Fibroblast of mammary gland (primary cell): Measurements from ENCODE around the gene TEX10.

Experiments used
- DNase-seq: peaks from one replicate; pipeline ENCODE4 v3.0.0-alpha.2; 2010; ENCODE audit warnings: low read depth
- H3K4me3 ChIP-seq: 2 replicates; pipeline ENCODE4 v1.5.1; 2011; ENCODE audit warnings: low read depth, mild to moderate bottlenecking, low read length, moderate library complexity; ENCODE audit not compliant: control insufficient read depth
- TF ChIP-seq, protein P1 (sequence below): conservative IDR thresholded peaks from 2 replicates; pipeline ENCODE4 v1.5.1; 2011; ENCODE audit warnings: low read depth, low read length, inconsistent platforms; ENCODE audit not compliant: control insufficient read depth, insufficient read depth

TEX10 gene

DNA sequence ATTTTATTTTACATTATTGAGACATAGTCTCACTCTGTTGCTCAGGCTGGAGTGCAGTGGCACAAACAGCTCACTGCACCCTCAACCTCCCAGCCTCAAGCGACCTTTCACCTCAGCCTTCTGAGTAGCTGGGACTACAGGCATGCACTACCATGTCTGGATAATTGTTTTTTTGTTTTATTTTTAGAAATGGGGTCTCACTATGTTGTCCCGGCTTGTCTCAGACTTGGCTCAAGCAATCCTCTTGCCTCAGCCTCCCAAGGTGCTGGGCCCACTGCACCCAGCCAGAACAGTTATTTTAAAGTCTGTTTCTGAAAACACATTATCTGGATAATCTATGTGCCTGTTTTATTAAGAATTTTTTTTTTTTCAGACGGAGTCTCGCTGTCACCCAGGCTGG lies 62.0 kb downstream of the TEX10 start:
- no peak overlapping the region for H3K4me3 ChIP-seq
- TF ChIP-seq, protein P1, sequence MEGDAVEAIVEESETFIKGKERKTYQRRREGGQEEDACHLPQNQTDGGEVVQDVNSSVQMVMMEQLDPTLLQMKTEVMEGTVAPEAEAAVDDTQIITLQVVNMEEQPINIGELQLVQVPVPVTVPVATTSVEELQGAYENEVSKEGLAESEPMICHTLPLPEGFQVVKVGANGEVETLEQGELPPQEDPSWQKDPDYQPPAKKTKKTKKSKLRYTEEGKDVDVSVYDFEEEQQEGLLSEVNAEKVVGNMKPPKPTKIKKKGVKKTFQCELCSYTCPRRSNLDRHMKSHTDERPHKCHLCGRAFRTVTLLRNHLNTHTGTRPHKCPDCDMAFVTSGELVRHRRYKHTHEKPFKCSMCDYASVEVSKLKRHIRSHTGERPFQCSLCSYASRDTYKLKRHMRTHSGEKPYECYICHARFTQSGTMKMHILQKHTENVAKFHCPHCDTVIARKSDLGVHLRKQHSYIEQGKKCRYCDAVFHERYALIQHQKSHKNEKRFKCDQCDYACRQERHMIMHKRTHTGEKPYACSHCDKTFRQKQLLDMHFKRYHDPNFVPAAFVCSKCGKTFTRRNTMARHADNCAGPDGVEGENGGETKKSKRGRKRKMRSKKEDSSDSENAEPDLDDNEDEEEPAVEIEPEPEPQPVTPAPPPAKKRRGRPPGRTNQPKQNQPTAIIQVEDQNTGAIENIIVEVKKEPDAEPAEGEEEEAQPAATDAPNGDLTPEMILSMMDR = no peak
- DNase-seq = no peak

DNA sequence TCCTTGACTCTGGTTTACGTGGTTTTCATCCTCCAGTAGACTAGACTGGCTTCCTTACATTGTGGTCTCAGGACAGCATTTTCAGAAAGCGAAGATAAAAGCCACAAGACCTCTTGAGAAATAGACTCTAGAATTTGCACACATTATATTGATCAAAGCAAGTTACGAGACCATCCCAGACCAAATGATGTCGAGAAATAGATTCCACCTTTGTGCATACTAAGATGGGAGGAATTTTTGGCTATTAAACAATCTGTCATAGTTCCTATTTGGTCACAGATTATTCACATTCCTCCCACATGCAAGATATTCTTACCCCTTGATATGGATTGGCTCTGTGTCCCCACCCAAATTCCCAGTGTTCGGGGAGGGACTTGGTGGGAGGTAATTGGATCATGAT lies 65.6 kb downstream of the TEX10 start:
- TF ChIP-seq, protein P1 = no peak
- DNase-seq = no peak
- no peak overlapping the region for H3K4me3 ChIP-seq

DNA sequence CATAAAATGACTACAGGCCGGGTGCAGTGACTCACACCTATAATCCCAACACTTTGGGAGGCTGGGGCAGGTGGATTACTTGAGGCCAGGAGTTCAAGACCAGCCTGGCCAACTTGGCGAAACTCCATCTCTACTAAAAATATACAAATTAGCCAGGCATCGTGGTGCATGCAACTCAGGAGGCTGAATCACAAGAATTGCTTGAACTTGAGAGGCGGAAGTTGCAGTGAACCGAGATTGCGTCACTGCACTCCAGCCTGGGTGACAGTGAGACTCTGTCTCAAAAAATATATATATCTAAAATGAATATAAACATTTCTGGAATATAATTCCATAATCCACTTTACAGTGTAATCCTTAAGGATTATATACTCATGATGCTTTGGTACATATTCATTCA lies 66.5 kb downstream of the TEX10 start:
- TF ChIP-seq, protein P1 = no peak
- DNase-seq = no peak
- H3K4me3 ChIP-seq = no peak overlapping the region

DNA sequence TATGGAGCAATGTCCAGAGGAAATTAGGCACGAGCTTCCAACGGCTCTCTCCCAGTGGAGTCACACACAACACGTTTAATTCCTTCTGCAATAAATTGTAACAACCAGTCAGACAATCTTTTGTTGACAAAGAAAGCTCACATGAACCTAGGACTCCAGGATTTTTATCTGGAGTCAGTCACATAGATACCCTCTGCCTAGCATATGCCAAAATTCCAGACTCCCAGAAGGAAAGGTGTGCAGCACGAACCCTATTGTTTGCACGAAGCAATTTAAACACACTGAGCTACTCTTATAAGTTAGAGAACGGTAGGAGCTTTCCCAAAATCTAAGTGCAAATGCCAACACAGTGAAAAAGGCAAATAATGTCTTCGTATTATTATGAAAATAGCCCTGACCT lies 67.1 kb downstream of the TEX10 start:
- TF ChIP-seq, protein P1 = no peak
- no peak for DNase-seq
- H3K4me3 ChIP-seq = no peak overlapping the region

DNA sequence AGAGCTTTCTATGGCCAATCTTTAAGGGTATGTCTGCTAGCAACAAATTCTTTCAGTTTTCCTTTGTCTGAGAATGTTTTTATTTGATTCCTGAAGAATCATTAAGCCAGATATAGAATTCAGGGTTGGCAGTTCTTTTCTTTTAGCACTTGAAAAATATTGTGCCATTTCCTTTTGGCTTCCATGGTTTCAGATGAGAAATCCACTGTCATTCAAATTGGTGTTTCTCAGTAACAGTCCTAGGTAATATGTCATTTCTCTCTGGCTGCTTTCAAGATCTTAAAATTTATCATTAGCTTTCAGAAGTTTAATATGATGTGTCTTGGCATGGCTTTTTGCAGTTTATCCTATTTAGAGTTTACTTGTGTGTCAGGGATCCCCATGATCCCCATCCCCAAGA lies 67.7 kb downstream of the TEX10 start:
- TF ChIP-seq, protein P1 = no peak
- no peak for DNase-seq
- no peak overlapping the region for H3K4me3 ChIP-seq

DNA sequence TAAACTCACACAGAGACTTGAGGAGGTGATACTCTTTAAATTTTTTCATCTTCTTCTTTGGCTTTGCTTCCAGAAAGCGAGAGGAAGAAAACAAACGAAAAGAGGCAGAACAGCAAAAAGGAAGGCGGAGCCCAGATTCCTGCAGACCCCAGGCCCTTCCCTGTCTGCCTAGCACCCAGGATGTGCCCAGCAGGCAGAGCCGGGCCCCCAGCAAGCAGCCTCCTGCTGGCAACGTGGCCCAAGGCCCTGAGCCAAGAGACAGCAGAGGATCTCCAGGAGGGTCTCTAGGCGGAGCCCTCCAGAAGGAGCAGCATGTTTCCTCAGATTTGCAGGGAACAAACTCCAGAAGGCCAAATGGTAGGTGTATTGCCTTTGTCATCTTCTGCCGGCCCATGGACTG lies 68.5 kb downstream of the TEX10 start:
- no peak for DNase-seq
- TF ChIP-seq, protein P1 = no peak
- H3K4me3 ChIP-seq = no peak overlapping the region

DNA sequence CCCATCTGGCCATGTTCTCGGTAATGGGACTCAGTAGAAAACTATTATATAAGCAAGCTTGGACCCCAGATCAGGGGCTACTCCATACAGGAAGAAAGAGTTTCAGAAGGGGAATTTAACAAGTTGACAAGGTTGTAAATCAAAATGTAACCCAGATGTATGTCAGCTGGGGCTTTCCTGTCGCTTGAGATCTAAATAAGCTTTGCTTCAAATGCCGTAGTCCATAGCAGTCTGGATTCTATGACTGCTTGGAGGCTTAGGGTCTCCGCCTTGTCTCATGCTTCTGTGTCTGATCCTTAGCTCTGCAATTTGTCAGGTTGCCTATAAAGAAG lies 70.4 kb downstream of the TEX10 start:
- DNase-seq = no peak
- no peak overlapping the region for H3K4me3 ChIP-seq
- TF ChIP-seq, protein P1 = no peak
